Measurements from ENCODE around the gene BMP6. TPM values are rescaled to one million over a fixed set of nuclear protein-coding genes. Genes with fewer than 3 reads are reported as not detected.

The BMP6 gene
- polyA plus RNA-seq, 3 donors: not detected

GRCh38 chr6:7759320-7759719 lies 33.4 kb downstream of the BMP6 start:
- Histone ChIP-seq H3K4me2 (replicated peaks; ENCODE audit: extremely low read depth, low read length, poor library complexity, severe bottlenecking) (no peak overlapping the region), H3K79me2 (ENCODE audit: insufficient read depth, low read length) (no peaks in the 10 kb centered on the region), H3K27ac (ENCODE audit: low read depth in 1 of 2, low read length in 2 of 2) (no peak overlapping the region), H3K9ac (ENCODE audit: insufficient read depth, low read length, poor library complexity, severe bottlenecking) (no peak overlapping the region), H3K4me3 (replicated peaks in 1 of 3; ENCODE audit: low read depth in 2 of 3, low read length in 3 of 3) (no peak overlapping the region), H3K4me1 (ENCODE audit: control insufficient read depth in 1 of 2, insufficient read depth in 2 of 2, low read length in 2 of 2) (no peaks in the 10 kb centered on the region), H3K27me3 (ENCODE audit: control insufficient read depth in 2 of 2, insufficient read depth in 2 of 2, low read length in 2 of 2) (no peaks in the 10 kb centered on the region), H3K36me3 (replicated peaks in 1 of 2; ENCODE audit: control insufficient read depth in 1 of 2, insufficient read depth in 2 of 2, low read length in 2 of 2) (no peaks in the 10 kb centered on the region), H2AFZ (ENCODE audit: insufficient read depth, low read depth, low read length, poor library complexity, severe bottlenecking) (no peak overlapping the region), H4K20me1 (ENCODE audit: insufficient read depth, low read length) (no peaks in the 10 kb centered on the region), H3K9me3 (replicated peaks in 1 of 2; ENCODE audit: control insufficient read depth in 1 of 2, insufficient read depth in 1 of 2, low read length in 2 of 2) (no peaks in the 10 kb centered on the region)
- TF ChIP-seq CTCF (IDR thresholded peaks at IDR 0.05): no peak
- no peak for DNase-seq
- intact Hi-C loops (cut with micrococcal nuclease): no loop called here
- H3K4me3 Mint-ChIP-seq: no peak overlapping the region
- H3K36me3 Mint-ChIP-seq: no peaks in the 10 kb centered on the region
- WGBS (ENCODE audit: insufficient coverage): 83% methylated on average over 2 of the region's 3 CpGs
- H3K27me3 Mint-ChIP-seq (ENCODE audit: low read depth in 3 of 3): peaks cover 1 to 5% (median 3%) of the 10 kb centered on the region in 3 donors
- H3K9me3 Mint-ChIP-seq: peaks cover 0 to 10% (median 5%) of the 10 kb centered on the region in 7 donors
- no peak overlapping the region for H3K27ac Mint-ChIP-seq
- no peaks in the 10 kb centered on the region for H3K4me1 Mint-ChIP-seq

GRCh38 chr6:7761051-7761450 lies 35.2 kb downstream of the BMP6 start:
- H2AFZ ChIP-seq (ENCODE audit: insufficient read depth, low read depth, low read length, poor library complexity, severe bottlenecking): no peak overlapping the region
- intact Hi-C loops (cut with micrococcal nuclease): no loop called here
- Mint-ChIP-seq H3K4me1 (no peaks in the 10 kb centered on the region), H3K4me3 (no peak overlapping the region), H3K27ac (no peak overlapping the region), H3K27me3 (ENCODE audit: low read depth in 3 of 3) (peaks cover 0 to 5% (median 2%) of the 10 kb centered on the region in 3 donors), H3K36me3 (no peaks in the 10 kb centered on the region), H3K9me3 (peaks cover 0 to 8% (median 4%) of the 10 kb centered on the region in 7 donors)
- no peaks in the 10 kb centered on the region for H3K4me1 ChIP-seq (ENCODE audit: control insufficient read depth in 1 of 2, insufficient read depth in 2 of 2, low read length in 2 of 2)
- DNase-seq: no peak
- H3K36me3 ChIP-seq (replicated peaks in 1 of 2; ENCODE audit: control insufficient read depth in 1 of 2, insufficient read depth in 2 of 2, low read length in 2 of 2): no peaks in the 10 kb centered on the region
- TF ChIP-seq CTCF (IDR thresholded peaks at IDR 0.05): no peak
- no peaks in the 10 kb centered on the region for H3K9me3 ChIP-seq (replicated peaks in 1 of 2; ENCODE audit: control insufficient read depth in 1 of 2, insufficient read depth in 1 of 2, low read length in 2 of 2)
- H3K27me3 ChIP-seq (ENCODE audit: control insufficient read depth in 2 of 2, insufficient read depth in 2 of 2, low read length in 2 of 2): no peaks in the 10 kb centered on the region
- H3K79me2 ChIP-seq (ENCODE audit: insufficient read depth, low read length): no peaks in the 10 kb centered on the region
- no peak overlapping the region for H3K27ac ChIP-seq (ENCODE audit: low read depth in 1 of 2, low read length in 2 of 2)
- 100% methylated on average over 2 of the region's 3 CpGs for whole genome bisulfite sequencing (ENCODE audit: insufficient coverage)
- H3K4me3 ChIP-seq (replicated peaks in 1 of 3; ENCODE audit: low read depth in 2 of 3, low read length in 3 of 3): no peak overlapping the region
- H3K9ac ChIP-seq (ENCODE audit: insufficient read depth, low read length, poor library complexity, severe bottlenecking): no peak overlapping the region
- H4K20me1 ChIP-seq (ENCODE audit: insufficient read depth, low read length): no peaks in the 10 kb centered on the region
- no peak overlapping the region for H3K4me2 ChIP-seq (replicated peaks; ENCODE audit: extremely low read depth, low read length, poor library complexity, severe bottlenecking)

Measured in CD14-positive monocyte (primary cell).